Transverse colon (tissue), 4 donors: ENCODE results near the gene AGAP1.

ENCODE experiments used
- POLR2A ChIP-seq: fragments of 450-650 bp; IDR thresholded peaks from one replicate; pipeline ENCODE4 v1.6.1; 2016; ENCODE audit warnings: antibody characterized with exemption, mild to moderate bottlenecking, moderate library complexity
- POLR2AphosphoS5 ChIP-seq, 3 donors: sonication (generic); formaldehyde crosslinking; IDR thresholded peaks; one replicate each; pipeline ENCODE4 v1.6.1; 2016; ENCODE audit warnings: antibody characterized with exemption in 3 of 3
- TF ChIP-seq, protein P1 (sequence below), 5 experiments: fragments of 200-600 bp in 3 of 5; fragments of 450-650 bp in 2 of 5; sonication (generic) in 3 of 5; IDR thresholded peaks; 1 replicate in 2 of 5; 2 replicates in 3 of 5; pipeline ENCODE4 v1.5.1; 2016 to 2017; ENCODE audit warnings: antibody characterized with exemption in 5 of 5, inconsistent platforms in 3 of 5, mild to moderate bottlenecking in 2 of 5, moderate library complexity in 1 of 5

DNA sequence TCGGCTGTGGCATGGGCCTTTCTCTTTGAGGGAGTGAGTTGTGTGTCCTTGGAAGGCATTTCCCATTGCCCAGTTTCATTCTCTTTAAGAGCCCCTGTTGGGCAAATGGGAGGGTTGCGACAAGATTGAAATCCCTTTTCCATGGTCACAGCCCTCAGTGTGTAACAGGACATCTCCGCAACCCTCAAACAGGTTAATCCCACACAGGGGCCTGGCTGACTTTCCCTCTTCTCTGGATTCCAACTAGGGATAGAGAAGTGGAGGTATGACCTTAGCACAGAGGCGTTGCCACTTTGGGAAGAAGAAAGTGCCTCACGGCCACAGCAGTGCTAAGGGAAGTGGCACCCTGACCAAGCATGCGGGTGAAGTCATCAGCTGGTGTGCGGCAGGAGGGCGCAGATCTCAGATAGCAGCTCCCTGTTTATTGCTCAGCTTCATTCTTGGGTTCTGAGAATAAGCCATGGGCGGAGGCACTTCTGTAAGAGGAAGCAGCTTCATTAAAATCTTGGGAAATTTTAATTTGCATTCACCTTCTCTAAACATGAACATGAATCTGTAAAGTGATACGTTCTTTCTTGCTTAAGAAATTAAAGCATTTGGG is 417.9 kb downstream of the AGAP1 start:
- TF ChIP-seq POLR2AphosphoS5 (IDR thresholded peaks at IDR 0.05) (no peak), POLR2A (no peak)
- TF ChIP-seq, protein P1, sequence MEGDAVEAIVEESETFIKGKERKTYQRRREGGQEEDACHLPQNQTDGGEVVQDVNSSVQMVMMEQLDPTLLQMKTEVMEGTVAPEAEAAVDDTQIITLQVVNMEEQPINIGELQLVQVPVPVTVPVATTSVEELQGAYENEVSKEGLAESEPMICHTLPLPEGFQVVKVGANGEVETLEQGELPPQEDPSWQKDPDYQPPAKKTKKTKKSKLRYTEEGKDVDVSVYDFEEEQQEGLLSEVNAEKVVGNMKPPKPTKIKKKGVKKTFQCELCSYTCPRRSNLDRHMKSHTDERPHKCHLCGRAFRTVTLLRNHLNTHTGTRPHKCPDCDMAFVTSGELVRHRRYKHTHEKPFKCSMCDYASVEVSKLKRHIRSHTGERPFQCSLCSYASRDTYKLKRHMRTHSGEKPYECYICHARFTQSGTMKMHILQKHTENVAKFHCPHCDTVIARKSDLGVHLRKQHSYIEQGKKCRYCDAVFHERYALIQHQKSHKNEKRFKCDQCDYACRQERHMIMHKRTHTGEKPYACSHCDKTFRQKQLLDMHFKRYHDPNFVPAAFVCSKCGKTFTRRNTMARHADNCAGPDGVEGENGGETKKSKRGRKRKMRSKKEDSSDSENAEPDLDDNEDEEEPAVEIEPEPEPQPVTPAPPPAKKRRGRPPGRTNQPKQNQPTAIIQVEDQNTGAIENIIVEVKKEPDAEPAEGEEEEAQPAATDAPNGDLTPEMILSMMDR (IDR thresholded peaks at IDR 0.05), result no peak
